ENCODE measurements around the gene GRAP. TPM values are rescaled to one million over a fixed set of nuclear protein-coding genes. Genes with fewer than 3 reads are reported as not detected.

The GRAP gene
- total RNA-seq, 2 donors from 2014 or later: 9.7 to 15.9 TPM

DNA sequence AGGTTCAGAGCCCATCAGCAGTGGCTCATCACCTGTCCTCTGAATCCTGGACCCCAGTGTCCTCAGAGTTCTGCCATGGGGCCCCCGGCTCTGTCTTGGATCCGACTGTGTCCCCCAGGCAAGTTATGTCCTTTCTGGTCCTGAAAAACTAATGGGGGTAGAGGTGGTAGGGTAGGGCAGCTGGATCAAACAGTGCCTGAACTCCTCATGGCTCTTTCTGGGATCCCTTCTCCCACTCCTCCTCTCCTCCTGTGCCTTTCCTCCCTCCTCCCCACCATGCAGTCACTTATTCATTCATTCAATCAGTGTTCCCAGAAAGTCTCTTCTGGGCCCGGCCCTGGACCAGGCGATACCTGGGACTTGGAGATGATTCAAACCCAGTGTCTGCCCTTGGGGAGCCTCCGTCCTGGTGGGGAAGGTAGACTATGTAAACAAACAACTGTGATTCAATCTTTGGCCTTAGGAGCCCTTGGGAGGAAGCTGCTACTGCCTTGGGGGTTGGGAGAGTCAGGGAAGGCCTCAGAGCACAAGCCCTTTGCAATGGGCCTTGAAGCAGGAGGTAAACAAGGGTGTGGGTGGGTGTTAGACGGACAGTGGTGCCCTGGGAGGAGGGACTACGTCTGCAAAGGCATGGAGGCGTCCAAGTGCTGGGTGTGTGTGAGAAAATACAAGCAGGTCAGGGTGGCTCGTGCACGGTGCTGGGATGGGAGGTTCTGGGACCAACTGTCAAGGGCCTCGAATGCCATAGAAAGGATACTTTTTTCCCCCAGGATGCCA, 35.8 kb downstream of the GRAP start:
- Mint-ChIP-seq H3K4me3 (no peak overlapping the region), H3K36me3 (ENCODE audit: insufficient read depth in 2 of 2) (no peaks in the 10 kb centered on the region), H3K4me1 (ENCODE audit: low read depth) (no peaks in the 10 kb centered on the region), H3K9me3 (no peaks in the 10 kb centered on the region), H3K27me3 (ENCODE audit: low read depth) (no peaks in the 10 kb centered on the region), H3K27ac (no peak overlapping the region)
- ATAC-seq (replicated peaks in 1 of 2) (no peak), DNase-seq (no peak)

DNA sequence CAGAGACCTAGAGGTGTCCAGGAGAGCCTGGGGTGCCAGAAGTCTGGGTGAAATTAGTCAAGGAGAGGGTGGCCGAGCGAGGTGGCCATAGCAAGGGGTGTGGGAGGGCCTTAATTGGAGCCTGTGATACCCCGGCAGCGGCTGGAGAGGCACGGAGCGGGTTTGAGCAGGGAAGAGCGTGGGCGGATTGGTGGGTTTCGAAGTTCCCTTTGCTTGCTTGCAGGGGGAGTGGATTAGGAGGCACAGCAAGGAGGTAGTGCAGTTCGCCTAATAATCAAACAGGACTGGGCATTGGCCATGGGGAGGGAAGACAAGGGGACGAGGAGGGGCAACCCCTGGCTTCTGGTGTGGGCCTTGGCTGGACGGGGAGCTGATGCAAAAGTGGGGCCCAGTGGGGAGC, 36.8 kb downstream of the GRAP start:
- no peak for ATAC-seq (replicated peaks in 1 of 2)

GRCh38 chr17:19006698-19007097, 40.1 kb downstream of the GRAP start:
- H3K36me3 Mint-ChIP-seq (ENCODE audit: insufficient read depth in 2 of 2): peaks cover 0 to 6% of the 10 kb centered on the region in 2 donors
- DNase-seq (no peak), ATAC-seq (replicated peaks in 1 of 2) (no peak)
- H3K27ac Mint-ChIP-seq: no peak overlapping the region
- no peaks in the 10 kb centered on the region for H3K9me3 Mint-ChIP-seq
- H3K4me1 Mint-ChIP-seq (ENCODE audit: low read depth): peaks cover 20% of the 10 kb centered on the region
- H3K4me3 Mint-ChIP-seq: no peak overlapping the region
- H3K27me3 Mint-ChIP-seq (ENCODE audit: low read depth): no peaks in the 10 kb centered on the region

More for the DNA sequence above, 36.8 kb downstream of the GRAP start:
- Mint-ChIP-seq H3K9me3 (no peaks in the 10 kb centered on the region), H3K4me3 (no peak overlapping the region), H3K27me3 (ENCODE audit: low read depth) (no peaks in the 10 kb centered on the region), H3K27ac (no peak overlapping the region), H3K36me3 (ENCODE audit: insufficient read depth in 2 of 2) (no peaks in the 10 kb centered on the region), H3K4me1 (ENCODE audit: low read depth) (peaks cover under 1% of the 10 kb centered on the region)
- no peak for DNase-seq

DNA sequence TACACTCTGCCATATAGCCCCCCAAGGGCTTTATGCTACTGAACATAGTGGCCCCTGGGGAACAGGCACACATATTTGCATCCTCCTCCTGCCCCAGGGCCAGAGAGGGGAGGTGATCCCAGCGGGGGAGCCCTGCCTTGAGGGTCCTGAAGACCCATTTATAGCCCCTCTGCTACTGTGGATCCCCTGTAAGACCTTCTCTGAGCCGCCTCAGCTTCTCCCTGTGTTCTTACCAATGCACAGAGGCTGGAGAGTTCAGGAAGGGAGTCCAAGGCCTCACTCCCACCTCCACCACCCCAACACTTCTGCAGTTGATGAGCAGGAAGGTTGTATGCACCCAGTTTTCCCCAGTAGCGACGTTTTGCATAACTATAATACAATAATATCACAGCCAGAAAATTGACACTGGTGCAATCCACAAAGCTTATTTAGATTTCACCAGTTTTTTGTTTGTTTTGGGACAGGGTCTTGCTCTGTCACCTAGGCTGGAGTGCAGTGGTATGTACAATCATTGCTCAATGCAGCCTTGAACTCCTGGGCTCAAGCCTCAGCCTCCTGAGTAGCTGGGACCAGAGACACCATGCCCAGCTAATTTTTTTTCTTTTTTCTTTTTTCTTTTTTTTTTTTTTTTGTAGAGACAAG, 40.8 kb downstream of the GRAP start:
- no peak overlapping the region for H3K27ac Mint-ChIP-seq
- no peak for DNase-seq
- H3K36me3 Mint-ChIP-seq (ENCODE audit: insufficient read depth in 2 of 2): peaks cover 0 to 6% of the 10 kb centered on the region in 2 donors
- no peaks in the 10 kb centered on the region for H3K27me3 Mint-ChIP-seq (ENCODE audit: low read depth)
- H3K4me1 Mint-ChIP-seq (ENCODE audit: low read depth): peaks cover 27% of the 10 kb centered on the region
- no peaks in the 10 kb centered on the region for H3K9me3 Mint-ChIP-seq
- ATAC-seq (replicated peaks in 1 of 2): no peak
- no peak overlapping the region for H3K4me3 Mint-ChIP-seq

- peak overlapping the region; percentile 74 to 80 for H3K4me3 Mint-ChIP-seq
- H3K4me1 Mint-ChIP-seq (ENCODE audit: low read depth): peaks cover 31% of the 10 kb centered on the region
- H3K36me3 Mint-ChIP-seq (ENCODE audit: insufficient read depth in 2 of 2): peaks cover 0 to 6% of the 10 kb centered on the region in 2 donors
- no peaks in the 10 kb centered on the region for H3K27me3 Mint-ChIP-seq (ENCODE audit: low read depth)
- no peaks in the 10 kb centered on the region for H3K9me3 Mint-ChIP-seq
- no peak overlapping the region for H3K27ac Mint-ChIP-seq
- ATAC-seq (replicated peaks in 1 of 2): no peak
- DNase-seq: no peak
Observed at GRCh38 chr17:19005137-19005773, 41.5 kb downstream of the GRAP start.

DNA sequence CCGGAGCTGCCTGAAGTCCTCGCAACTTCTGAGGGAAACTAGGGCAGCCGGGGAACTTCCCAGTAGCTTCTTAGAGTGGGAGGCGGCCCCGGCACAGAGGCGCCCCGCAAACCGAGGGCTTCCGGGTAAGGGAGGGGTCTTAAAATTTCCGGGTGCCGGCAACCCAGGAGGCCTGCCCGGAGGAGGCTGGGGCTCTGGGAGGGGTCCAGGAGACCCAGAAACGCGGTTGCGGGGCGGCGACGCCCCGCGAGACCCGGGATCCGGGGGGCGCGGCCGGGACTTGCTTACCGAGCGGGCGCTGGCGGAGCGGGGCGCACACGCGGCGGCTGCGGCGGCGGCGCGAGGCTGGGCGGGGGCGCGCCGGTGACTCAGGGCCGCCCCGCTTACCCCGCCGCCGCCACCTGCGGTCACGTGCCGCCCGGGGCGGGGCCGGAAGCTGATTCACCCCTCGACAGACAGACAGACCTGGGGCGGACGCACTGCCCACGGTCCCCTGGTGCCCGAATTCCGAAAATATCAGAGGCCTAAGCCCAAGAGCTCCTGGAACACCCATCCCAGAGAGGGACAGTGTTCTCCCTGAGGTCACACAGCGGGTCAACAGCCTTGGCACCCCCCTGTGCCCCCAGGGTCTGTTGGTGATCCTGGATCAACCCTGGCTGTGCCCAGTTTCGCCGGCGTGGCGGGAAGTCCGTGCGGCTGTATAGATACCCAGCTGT, 42.2 kb downstream of the GRAP start, which contains the start of gene FAM83G:
Gene FAM83G (minus strand): TSS at position 344 of the 716 bp plus-strand sequence. CDS start 723 bp downstream, outside the sequence.
- no peaks in the 10 kb centered on the region for H3K9me3 Mint-ChIP-seq
- peak; percentile 93 to 94 for ATAC-seq (replicated peaks in 1 of 2)
- peaks cover 31% of the 10 kb centered on the region for H3K4me1 Mint-ChIP-seq (ENCODE audit: low read depth)
- peak within 1 kb of the TSS; percentile 81 to 89 for H3K4me3 Mint-ChIP-seq
- H3K27ac Mint-ChIP-seq: peak within 1 kb of the TSS; percentile 88
- no peaks in the 10 kb centered on the region for H3K27me3 Mint-ChIP-seq (ENCODE audit: low read depth)
- peak; percentile 93 to 94 for DNase-seq
- H3K36me3 Mint-ChIP-seq (ENCODE audit: insufficient read depth in 2 of 2): peaks cover 0 to 6% of the 10 kb centered on the region in 2 donors

- DNase-seq (peak; percentile 53 to 55), ATAC-seq (replicated peaks in 1 of 2) (peak; percentile 37 to 44)
- H3K9me3 Mint-ChIP-seq: no peaks in the 10 kb centered on the region
- H3K4me1 Mint-ChIP-seq (ENCODE audit: low read depth): peaks cover 31% of the 10 kb centered on the region
- H3K36me3 Mint-ChIP-seq (ENCODE audit: insufficient read depth in 2 of 2): peaks cover 0 to 6% of the 10 kb centered on the region in 2 donors
- H3K27ac Mint-ChIP-seq: peak overlapping the region; percentile 88
- H3K4me3 Mint-ChIP-seq: peak overlapping the region; percentile 81 to 89
- H3K27me3 Mint-ChIP-seq (ENCODE audit: low read depth): no peaks in the 10 kb centered on the region
Observed at GRCh38 chr17:19003543-19004420, 43.0 kb downstream of the GRAP start.

DNA sequence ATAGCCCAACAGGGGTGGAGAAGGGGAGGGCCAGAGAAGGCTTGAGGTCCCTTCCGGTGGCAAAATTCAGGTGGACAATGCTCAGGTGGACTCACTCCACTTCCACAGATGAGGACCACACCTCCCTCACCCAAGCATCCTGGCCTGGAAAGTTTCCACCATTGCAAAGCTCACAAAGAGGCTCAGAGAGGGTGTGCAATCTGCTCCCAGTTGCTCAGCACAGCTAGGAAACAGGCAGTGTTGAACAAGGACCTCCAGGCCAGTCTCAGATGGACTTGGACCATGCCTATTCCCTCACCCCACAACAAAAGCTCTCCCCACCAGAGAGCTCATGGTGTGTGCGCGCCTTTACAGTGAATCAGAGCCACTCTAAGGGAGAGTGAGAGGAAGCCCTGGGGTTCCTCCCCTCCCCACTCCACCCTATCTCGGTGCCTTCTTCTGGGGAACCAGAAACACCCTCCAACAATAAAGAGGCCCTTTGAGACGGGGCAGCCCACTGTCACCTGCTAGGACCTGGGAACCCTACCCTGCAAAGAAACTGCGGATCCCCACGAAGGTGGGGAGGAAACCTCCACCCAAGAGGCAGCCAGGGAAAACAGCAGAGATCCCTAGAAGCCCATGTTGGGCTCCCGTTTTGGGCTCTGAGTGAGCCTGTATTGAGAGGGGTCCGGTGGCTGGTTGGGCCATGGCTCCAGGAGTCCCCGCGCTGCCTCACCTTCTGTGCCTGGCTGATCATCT, 43.8 kb downstream of the GRAP start:
- H3K27ac Mint-ChIP-seq: no peak overlapping the region
- peaks cover 31% of the 10 kb centered on the region for H3K4me1 Mint-ChIP-seq (ENCODE audit: low read depth)
- no peaks in the 10 kb centered on the region for H3K9me3 Mint-ChIP-seq
- peak overlapping the region; percentile 81 to 89 for H3K4me3 Mint-ChIP-seq
- peaks cover 0 to 6% of the 10 kb centered on the region in 2 donors for H3K36me3 Mint-ChIP-seq (ENCODE audit: insufficient read depth in 2 of 2)
- ATAC-seq (replicated peaks in 1 of 2): no peak
- DNase-seq: no peak
- H3K27me3 Mint-ChIP-seq (ENCODE audit: low read depth): no peaks in the 10 kb centered on the region

DNA sequence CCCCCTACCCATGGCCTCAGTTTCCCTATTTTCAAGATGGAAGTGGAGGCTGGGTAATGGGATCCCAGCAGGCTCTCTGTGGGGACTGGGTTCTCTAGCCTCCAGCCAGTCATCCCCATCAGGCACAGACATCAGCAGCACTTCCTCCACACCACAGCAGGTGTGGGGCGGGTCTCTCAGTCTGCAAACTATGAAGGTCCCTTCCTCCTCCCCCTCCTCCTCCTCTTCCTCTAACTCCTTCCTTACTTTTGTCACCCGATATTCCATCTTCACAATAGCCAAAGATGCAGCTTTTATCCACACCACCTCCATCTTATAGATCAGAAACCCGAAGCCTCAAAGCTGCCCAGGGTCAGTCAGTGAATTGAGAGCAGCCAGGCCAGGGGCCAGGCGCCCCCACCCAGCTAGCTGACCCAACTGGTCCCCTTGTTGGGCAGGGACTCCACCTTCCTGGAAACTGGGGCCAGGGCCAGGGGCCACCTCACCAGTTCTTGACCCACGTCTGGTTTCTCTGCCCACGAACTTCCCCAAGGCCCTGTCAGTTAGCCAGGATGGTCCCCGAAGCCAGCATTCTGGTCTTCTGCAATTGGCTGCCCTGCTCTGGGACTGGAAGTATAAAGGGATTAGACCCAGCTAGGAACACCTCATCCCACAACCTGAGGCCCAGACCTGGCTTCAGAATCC, 44.7 kb downstream of the GRAP start:
- peak overlapping the region; percentile 81 to 89 for H3K4me3 Mint-ChIP-seq
- ATAC-seq (replicated peaks in 1 of 2) (no peak), DNase-seq (no peak)
- H3K9me3 Mint-ChIP-seq: no peaks in the 10 kb centered on the region
- no peaks in the 10 kb centered on the region for H3K27me3 Mint-ChIP-seq (ENCODE audit: low read depth)
- H3K27ac Mint-ChIP-seq: peak overlapping the region; percentile 8
- peaks cover 31% of the 10 kb centered on the region for H3K4me1 Mint-ChIP-seq (ENCODE audit: low read depth)
- H3K36me3 Mint-ChIP-seq (ENCODE audit: insufficient read depth in 2 of 2): peaks cover 0 to 8% of the 10 kb centered on the region in 2 donors

DNA sequence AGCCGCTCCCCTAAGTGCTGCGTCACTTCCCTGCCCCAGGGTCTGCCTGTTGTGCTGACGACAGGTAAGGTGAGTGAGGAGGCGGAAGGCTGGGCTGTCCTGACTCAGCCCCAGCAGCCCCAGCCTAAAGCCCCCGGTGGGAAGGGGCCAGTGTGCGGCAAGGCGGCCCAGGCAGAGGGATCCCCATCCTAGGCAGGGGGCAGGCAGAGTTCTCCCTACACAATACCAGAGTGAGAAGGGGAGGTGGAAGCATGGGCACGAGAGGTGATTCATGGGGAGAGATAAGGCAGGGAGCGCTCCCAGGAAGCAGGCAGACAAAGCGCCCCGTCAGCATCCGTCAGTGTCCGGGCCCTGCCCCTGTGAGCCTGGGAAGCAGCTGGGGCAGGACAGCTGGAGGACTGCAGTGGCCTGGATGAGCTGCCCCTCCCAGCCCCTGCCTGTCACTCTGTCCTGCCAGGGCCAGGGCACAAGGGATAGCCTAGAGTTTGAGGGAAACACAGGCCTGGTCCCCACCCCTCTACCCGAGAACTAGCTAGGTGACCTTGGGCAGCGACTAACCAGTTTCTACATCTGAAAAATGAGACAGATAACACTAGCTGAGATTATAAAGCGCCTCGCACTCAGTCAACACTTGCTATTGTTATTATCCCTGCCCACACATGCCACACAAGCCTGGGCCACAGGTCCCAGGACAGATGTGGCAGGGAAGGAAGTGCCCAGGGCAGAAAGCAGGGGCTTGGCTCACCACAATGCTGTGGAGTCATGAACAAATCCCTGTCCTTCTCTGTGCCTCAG, 46.0 kb downstream of the GRAP start:
- no peak overlapping the region for H3K27ac Mint-ChIP-seq
- peaks cover 4 to 15% of the 10 kb centered on the region in 2 donors for H3K36me3 Mint-ChIP-seq (ENCODE audit: insufficient read depth in 2 of 2)
- no peak for ATAC-seq (replicated peaks in 1 of 2)
- peaks cover 31% of the 10 kb centered on the region for H3K4me1 Mint-ChIP-seq (ENCODE audit: low read depth)
- no peak overlapping the region for H3K4me3 Mint-ChIP-seq
- H3K9me3 Mint-ChIP-seq: peaks cover 0 to 4% of the 10 kb centered on the region in 2 donors
- DNase-seq: no peak
- H3K27me3 Mint-ChIP-seq (ENCODE audit: low read depth): no peaks in the 10 kb centered on the region

All from activated T-cell treated with anti-CD3 and anti-CD28 coated beads, Interleukin-2, amount 50 U/mL, for 72 hours (primary cell).